HepG2 (cell line): Measurements from ENCODE around the gene GGA1. TPM values are rescaled to one million over a fixed set of nuclear protein-coding genes. Genes with fewer than 3 reads are reported as not detected.

Experiments used
- CEBPG ChIP-seq: IDR thresholded peaks from 2 replicates; pipeline ENCODE4 v1.6.1; 2016
- HDAC1 ChIP-seq: sonication (generic); formaldehyde crosslinking; IDR thresholded peaks from 2 replicates; pipeline ENCODE4 v1.5.1; 2020; ENCODE audit warnings: mild to moderate bottlenecking, missing genetic modification reagents
- IKZF4 ChIP-seq: sonication (generic); formaldehyde crosslinking; IDR thresholded peaks from 2 replicates; pipeline ENCODE4 v1.5.1; 2020; ENCODE audit warnings: borderline replicate concordance, mild to moderate bottlenecking, low read depth, missing genetic modification reagents; ENCODE audit errors: not compliant biosample characterization
- MAFF ChIP-seq: IDR thresholded peaks from 2 replicates; pipeline ENCODE4 v1.6.1; 2011; ENCODE audit warnings: low read depth, low read length, improper control_type of control experiment
- MEIS1 ChIP-seq: sonication (generic); formaldehyde crosslinking; IDR thresholded peaks from 2 replicates; pipeline ENCODE4 v1.9.0; 2021; ENCODE audit warnings: mild to moderate bottlenecking, missing genetic modification reagents, moderate library complexity, borderline replicate concordance
- NR2F6 ChIP-seq, 2 experiments: IDR thresholded peaks; 2 replicates each; pipeline ENCODE4 v1.6.1; 2016; ENCODE audit warnings: antibody characterized with exemption in 1 of 2, mild to moderate bottlenecking in 1 of 2
- NRL ChIP-seq: sonication (generic); formaldehyde crosslinking; IDR thresholded peaks from 2 replicates; pipeline ENCODE4 v1.5.0; 2020; ENCODE audit warnings: missing genetic modification reagents, mild to moderate bottlenecking, moderate library complexity, borderline replicate concordance
- PAX8 ChIP-seq: sonication (generic); formaldehyde crosslinking; IDR thresholded peaks from 2 replicates; pipeline ENCODE4 v1.8.0; 2022; ENCODE audit warnings: mild to moderate bottlenecking, missing genetic modification reagents, borderline replicate concordance
- SALL1 ChIP-seq: sonication (generic); formaldehyde crosslinking; IDR thresholded peaks from 2 replicates; pipeline ENCODE4 v1.8.0; 2022; ENCODE audit warnings: mild to moderate bottlenecking, missing genetic modification reagents
- SMC3 ChIP-seq: IDR thresholded peaks from 2 replicates; pipeline ENCODE4 v1.6.1; 2011; ENCODE audit warnings: low read length, improper control_type of control experiment
- SOX6 ChIP-seq, 2 experiments: fragments of 450-650 bp in 1 of 2; sonication (generic) in 1 of 2; formaldehyde crosslinking in 1 of 2; IDR thresholded peaks; 2 replicates each; pipeline versions ENCODE4 v1.4.0 to v1.6.1; 2017 to 2020; ENCODE audit warnings: antibody characterized with exemption in 1 of 2, mild to moderate bottlenecking in 1 of 2, missing genetic modification reagents in 1 of 2
- SP140L ChIP-seq: sonication (generic); formaldehyde crosslinking; IDR thresholded peaks from 2 replicates; pipeline ENCODE4 v1.4.0; 2020; ENCODE audit warnings: missing genetic modification reagents, borderline replicate concordance
- SPEN ChIP-seq: sonication (generic); formaldehyde crosslinking; IDR thresholded peaks from 2 replicates; pipeline ENCODE4 v1.5.1; 2020; ENCODE audit warnings: low read depth, mild to moderate bottlenecking, missing genetic modification reagents
- STAG1 ChIP-seq: sonication (generic); formaldehyde crosslinking; IDR thresholded peaks from 2 replicates; pipeline ENCODE4 v1.4.0; 2020; ENCODE audit warnings: missing genetic modification reagents
- TBX2 ChIP-seq: sonication (generic); formaldehyde crosslinking; IDR thresholded peaks from 2 replicates; pipeline ENCODE4 v1.5.0; 2020; ENCODE audit warnings: missing genetic modification reagents, mild to moderate bottlenecking, borderline replicate concordance
- XRCC5 ChIP-seq: fragments of 200-400 bp; formaldehyde crosslinking; optimal IDR thresholded peaks from 2 replicates; pipeline ENCODE3; 2017; ENCODE audit warnings: mild to moderate bottlenecking, low read length
- ZNF350 ChIP-seq: sonication (generic); formaldehyde crosslinking; IDR thresholded peaks from 2 replicates; pipeline ENCODE4 v1.4.0; 2020; ENCODE audit warnings: mild to moderate bottlenecking, low read depth, missing genetic modification reagents, borderline replicate concordance
- ZNF382 ChIP-seq: sonication (generic); formaldehyde crosslinking; IDR thresholded peaks from 2 replicates; pipeline ENCODE4 v1.5.0; 2020; ENCODE audit warnings: missing genetic modification reagents, mild to moderate bottlenecking, borderline replicate concordance
- ZNF564 ChIP-seq: sonication (generic); formaldehyde crosslinking; IDR thresholded peaks from 2 replicates; pipeline ENCODE4 v1.8.1; 2023; ENCODE audit warnings: mild to moderate bottlenecking, missing genetic modification reagents
- ZNF672 ChIP-seq: sonication (generic); formaldehyde crosslinking; IDR thresholded peaks from 2 replicates; pipeline ENCODE4 v1.8.1; 2022; ENCODE audit warnings: missing genetic modification reagents
- ZNF768 ChIP-seq: sonication (generic); formaldehyde crosslinking; IDR thresholded peaks from 2 replicates; pipeline ENCODE4 v1.4.0; 2020; ENCODE audit warnings: missing genetic modification reagents
- ZNF816 ChIP-seq: sonication (generic); formaldehyde crosslinking; IDR thresholded peaks from 2 replicates; pipeline ENCODE4 v1.8.0; 2022; ENCODE audit warnings: missing genetic modification reagents, mild to moderate bottlenecking, borderline replicate concordance
- ZSCAN25 ChIP-seq: sonication (generic); formaldehyde crosslinking; IDR thresholded peaks from 2 replicates; pipeline ENCODE4 v1.8.0; 2022; ENCODE audit warnings: mild to moderate bottlenecking, missing genetic modification reagents
- polyA plus RNA-seq, 8 experiments: library from polyadenylated mRNA; depleted of rRNA in 3 of 8; stranded (reverse) in 7 of 8; unstranded in 1 of 8; fragments of >200 nt; fragmentation: Illumina TruSeq in 4 of 8; extraction: Trizol in 4 of 8; gene quantifications; 2 replicates each; pipeline versions ENCODE4 v1.2.1 to v1.2.3, GENCODE V29; 2011 to 2016; ENCODE audit warnings: low read depth in 4 of 8, missing spikeins in 1 of 8, mixed read lengths in 1 of 8; ENCODE audit not compliant: insufficient read depth in 1 of 8
- total RNA-seq, 5 experiments: library from RNA; depleted of rRNA; stranded (reverse); fragments of >200 nt; fragmentation: Illumina TruSeq; extraction: Trizol; gene quantifications; 2 replicates each; pipeline ENCODE4 v1.2.3, GENCODE V29; 2016; ENCODE audit warnings: low read depth in 1 of 5
- TF ChIP-seq, protein P1 (sequence below): sonication (generic); formaldehyde crosslinking; IDR thresholded peaks from 2 replicates; pipeline ENCODE4 v1.4.0; 2020; ENCODE audit warnings: missing genetic modification reagents
- TF ChIP-seq, protein P2 (sequence below): sonication (generic); formaldehyde crosslinking; IDR thresholded peaks from 2 replicates; pipeline ENCODE4 v1.5.0; 2020; ENCODE audit warnings: mild to moderate bottlenecking, missing genetic modification reagents
- TF ChIP-seq, protein P3 (sequence below): sonication (generic); formaldehyde crosslinking; IDR thresholded peaks from 2 replicates; pipeline ENCODE4 v1.5.1; 2020; ENCODE audit warnings: mild to moderate bottlenecking, missing genetic modification reagents, borderline replicate concordance

Gene GGA1
- total and polyA plus RNA-seq, 2 of the 13 experiments (the other 11 are each of a cell fraction or from before 2014, with no cell fraction given) = 29.1 to 87.2 TPM

DNA sequence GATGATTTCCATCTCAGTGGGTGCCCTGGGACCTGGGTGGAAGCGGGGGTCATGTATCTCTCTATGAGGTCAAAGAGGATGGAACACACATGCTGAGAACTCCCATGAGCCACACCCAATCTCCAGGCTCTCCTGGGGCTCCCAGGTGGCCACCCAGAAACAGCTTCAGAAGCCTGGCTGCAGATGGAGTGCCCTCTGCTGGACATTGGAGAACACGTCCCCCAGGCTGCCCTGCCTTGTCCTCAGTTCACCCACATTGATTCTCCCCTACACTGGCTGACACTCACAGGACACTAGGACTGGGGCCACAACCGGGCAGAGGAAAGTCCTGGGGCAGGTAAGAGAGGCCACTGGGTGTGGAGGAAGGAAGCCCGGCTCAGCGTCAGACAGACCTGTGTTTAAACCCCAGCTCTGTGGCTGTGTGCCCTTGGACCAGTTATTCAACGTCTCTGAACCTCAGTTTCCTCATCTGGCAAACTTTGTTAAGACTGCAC is 73.0 kb downstream of the GGA1 start (continued):
- no peak for TF ChIP-seq MAFF
- no peak for TF ChIP-seq PAX8
- TF ChIP-seq, protein P1, sequence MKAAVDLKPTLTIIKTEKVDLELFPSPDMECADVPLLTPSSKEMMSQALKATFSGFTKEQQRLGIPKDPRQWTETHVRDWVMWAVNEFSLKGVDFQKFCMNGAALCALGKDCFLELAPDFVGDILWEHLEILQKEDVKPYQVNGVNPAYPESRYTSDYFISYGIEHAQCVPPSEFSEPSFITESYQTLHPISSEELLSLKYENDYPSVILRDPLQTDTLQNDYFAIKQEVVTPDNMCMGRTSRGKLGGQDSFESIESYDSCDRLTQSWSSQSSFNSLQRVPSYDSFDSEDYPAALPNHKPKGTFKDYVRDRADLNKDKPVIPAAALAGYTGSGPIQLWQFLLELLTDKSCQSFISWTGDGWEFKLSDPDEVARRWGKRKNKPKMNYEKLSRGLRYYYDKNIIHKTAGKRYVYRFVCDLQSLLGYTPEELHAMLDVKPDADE (CRISPR knock-in tag) = no peak
- TF ChIP-seq SOX6 (IDR thresholded peaks at IDR 0.05) = no peak
- TF ChIP-seq SOX6 (CRISPR knock-in tag; IDR thresholded peaks at IDR 0.05) = peak; percentile 48
- no peak for TF ChIP-seq IKZF4 (CRISPR knock-in tag)
- TF ChIP-seq MEIS1 (CRISPR knock-in tag) = 0 out of 2 replicates have a peak, but pooled peaks have one; percentile 24
- TF ChIP-seq ZNF564 = no peak
- no peak for TF ChIP-seq ZNF382
- no peak for TF ChIP-seq SP140L
- peak; percentile 72 for TF ChIP-seq XRCC5
- no peak for TF ChIP-seq TBX2 (CRISPR knock-in tag)
- TF ChIP-seq ZNF350 (CRISPR knock-in tag) = no peak
- TF ChIP-seq CEBPG = no peak
- TF ChIP-seq ZSCAN25 (CRISPR knock-in tag) = peak; percentile 86
- peak; percentile 97 for TF ChIP-seq ZNF768 (CRISPR knock-in tag)
- TF ChIP-seq ZNF672 (CRISPR knock-in tag) = no peak
- no peak for TF ChIP-seq NRL
- TF ChIP-seq, protein P2, sequence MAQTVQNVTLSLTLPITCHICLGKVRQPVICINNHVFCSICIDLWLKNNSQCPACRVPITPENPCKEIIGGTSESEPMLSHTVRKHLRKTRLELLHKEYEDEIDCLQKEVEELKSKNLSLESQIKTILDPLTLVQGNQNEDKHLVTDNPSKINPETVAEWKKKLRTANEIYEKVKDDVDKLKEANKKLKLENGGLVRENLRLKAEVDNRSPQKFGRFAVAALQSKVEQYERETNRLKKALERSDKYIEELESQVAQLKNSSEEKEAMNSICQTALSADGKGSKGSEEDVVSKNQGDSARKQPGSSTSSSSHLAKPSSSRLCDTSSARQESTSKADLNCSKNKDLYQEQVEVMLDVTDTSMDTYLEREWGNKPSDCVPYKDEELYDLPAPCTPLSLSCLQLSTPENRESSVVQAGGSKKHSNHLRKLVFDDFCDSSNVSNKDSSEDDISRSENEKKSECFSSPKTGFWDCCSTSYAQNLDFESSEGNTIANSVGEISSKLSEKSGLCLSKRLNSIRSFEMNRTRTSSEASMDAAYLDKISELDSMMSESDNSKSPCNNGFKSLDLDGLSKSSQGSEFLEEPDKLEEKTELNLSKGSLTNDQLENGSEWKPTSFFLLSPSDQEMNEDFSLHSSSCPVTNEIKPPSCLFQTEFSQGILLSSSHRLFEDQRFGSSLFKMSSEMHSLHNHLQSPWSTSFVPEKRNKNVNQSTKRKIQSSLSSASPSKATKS (CRISPR knock-in tag) = no peak
- no peak for TF ChIP-seq NR2F6 (IDR thresholded peaks at IDR 0.05)
- 0 out of 2 replicates have a peak, but pooled peaks have one; percentile 24 for TF ChIP-seq NR2F6 (CRISPR knock-in tag; IDR thresholded peaks at IDR 0.05)
- TF ChIP-seq HDAC1 (CRISPR knock-in tag) = 0 out of 2 replicates have a peak, but pooled peaks have one; percentile 33
- TF ChIP-seq, protein P3, sequence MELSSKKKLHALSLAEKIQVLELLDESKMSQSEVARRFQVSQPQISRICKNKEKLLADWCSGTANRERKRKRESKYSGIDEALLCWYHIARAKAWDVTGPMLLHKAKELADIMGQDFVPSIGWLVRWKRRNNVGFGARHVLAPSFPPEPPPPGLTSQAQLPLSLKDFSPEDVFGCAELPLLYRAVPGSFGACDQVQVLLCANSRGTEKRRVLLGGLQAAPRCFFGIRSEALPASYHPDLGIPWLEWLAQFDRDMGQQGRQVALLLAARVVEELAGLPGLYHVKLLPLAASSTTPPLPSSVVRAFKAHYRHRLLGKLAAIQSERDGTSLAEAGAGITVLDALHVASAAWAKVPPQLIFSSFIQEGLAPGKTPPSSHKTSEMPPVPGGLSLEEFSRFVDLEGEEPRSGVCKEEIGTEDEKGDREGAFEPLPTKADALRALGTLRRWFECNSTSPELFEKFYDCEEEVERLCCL (CRISPR knock-in tag) = no peak
- TF ChIP-seq SALL1 (CRISPR knock-in tag) = peak; percentile 26; the same call in 1 of the 2 replicates
- no peak for TF ChIP-seq SPEN (CRISPR knock-in tag)
- no peak for TF ChIP-seq ZNF816 (CRISPR knock-in tag)
- TF ChIP-seq SMC3 = peak; percentile 68
- peak; percentile 83 for TF ChIP-seq STAG1 (CRISPR knock-in tag)
